A673 (cell line): ENCODE measurements around the gene TCHP.

Experiments used
- CTCF ChIP-seq: fragments of 300-800, 200-600 bp; sonication (generic); conservative IDR thresholded peaks from 2 replicates; pipeline ENCODE4 v1.5.1; 2017; ENCODE audit warnings: low read depth, mild to moderate bottlenecking, antibody characterized with exemption, low read length, moderate library complexity, mixed read lengths
- EZH2 ChIP-seq: fragments of 200-600 bp; sonication (generic); IDR thresholded peaks from 2 replicates; pipeline ENCODE4 v1.6.1; 2017; ENCODE audit warnings: borderline replicate concordance, low read depth, mild to moderate bottlenecking, mixed read lengths, antibody characterized with exemption, low read length; ENCODE audit not compliant: poor library complexity, severe bottlenecking

- TF ChIP-seq CTCF (no peak), EZH2 (no peak)
Measured at GRCh38 chr12:109926488-109927210, 26.6 kb downstream of the TCHP start.
